SK-N-SH treated with all-trans-retinoic acid at 6 μM for 48 hours (cell line): ENCODE results near the gene TCEA3.

Source experiments
- ATAC-seq: fragments of 200-7000 bp; cut with Tn5 transposase; 3 replicates; pipeline ENCODE4 v1.9.1; 2020; ENCODE audit warnings: mild to moderate bottlenecking, moderate library complexity
- ARNTL ChIP-seq: fragments of 450-650 bp; formaldehyde crosslinking; IDR thresholded peaks from 2 replicates; pipeline ENCODE4 v1.5.0; 2020; ENCODE audit warnings: low read depth, mild to moderate bottlenecking, moderate library complexity, borderline replicate concordance
- BACH2 ChIP-seq: fragments of 250-450 bp; sonication (Bioruptor Pico); IDR thresholded peaks from 2 replicates; pipeline ENCODE4 v1.9.0; 2021; ENCODE audit warnings: mild to moderate bottlenecking, borderline replicate concordance
- ESRRG ChIP-seq: fragments of 250-450 bp; sonication (Bioruptor Pico); IDR thresholded peaks from 2 replicates; pipeline ENCODE4 v1.6.1; 2021; ENCODE audit warnings: mild to moderate bottlenecking
- GLIS3 ChIP-seq: fragments of 250-450 bp; sonication (Bioruptor Pico); IDR thresholded peaks from 2 replicates; pipeline ENCODE4 v1.5.0; 2020; ENCODE audit warnings: mild to moderate bottlenecking, moderate library complexity
- ISL1 ChIP-seq: fragments of 250-450 bp; sonication (Bioruptor Pico); IDR thresholded peaks from 2 replicates; pipeline ENCODE4 v2.1.2; 2022; ENCODE audit warnings: mild to moderate bottlenecking, moderate library complexity
- OSR1 ChIP-seq: fragments of 250-450 bp; sonication (Bioruptor Pico); IDR thresholded peaks from 2 replicates; pipeline ENCODE4 v1.8.0; 2022; ENCODE audit warnings: moderate library complexity, mild to moderate bottlenecking, inconsistent platforms
- PPARA ChIP-seq: fragments of 250-450 bp; sonication (Bioruptor Pico); IDR thresholded peaks from 2 replicates; pipeline ENCODE4 v1.5.0; 2020; ENCODE audit warnings: mild to moderate bottlenecking, borderline replicate concordance
- RARB ChIP-seq: fragments of 250-450 bp; sonication (Bioruptor Pico); IDR thresholded peaks from 2 replicates; pipeline ENCODE4 v1.8.0; 2021; ENCODE audit warnings: mild to moderate bottlenecking, moderate library complexity
- TCF4 ChIP-seq: fragments of 250-450 bp; sonication (Bioruptor Pico); IDR thresholded peaks from 2 replicates; pipeline ENCODE4 v1.8.0; 2021; ENCODE audit warnings: mild to moderate bottlenecking, moderate library complexity, borderline replicate concordance
- TOX ChIP-seq: fragments of 250-450 bp; sonication (Bioruptor Pico); IDR thresholded peaks from 2 replicates; pipeline ENCODE4 v1.8.0; 2021; ENCODE audit warnings: mild to moderate bottlenecking, moderate library complexity, borderline replicate concordance
- ZFP3 ChIP-seq: fragments of 250-450 bp; sonication (Bioruptor Pico); IDR thresholded peaks from 2 replicates; pipeline ENCODE4 v1.5.0; 2020; ENCODE audit warnings: mild to moderate bottlenecking, moderate library complexity
- ZFP30 ChIP-seq: fragments of 450-650 bp; formaldehyde crosslinking; IDR thresholded peaks from 2 replicates; pipeline ENCODE4 v1.5.0; 2022; ENCODE audit warnings: mild to moderate bottlenecking, moderate library complexity
- ZNF565 ChIP-seq: fragments of 450-650 bp; formaldehyde crosslinking; conservative IDR thresholded peaks from 2 replicates; pipeline ENCODE4 v1.5.0; 2020; ENCODE audit warnings: low read depth, mild to moderate bottlenecking, moderate library complexity
- ZNF70 ChIP-seq: fragments of 450-650 bp; formaldehyde crosslinking; IDR thresholded peaks from 2 replicates; pipeline ENCODE4 v1.5.0; 2020; ENCODE audit warnings: mild to moderate bottlenecking, moderate library complexity
- ZNF8 ChIP-seq: fragments of 450-650 bp; formaldehyde crosslinking; IDR thresholded peaks from 2 replicates; pipeline ENCODE4 v1.5.0; 2020; ENCODE audit warnings: mild to moderate bottlenecking, moderate library complexity
- TF ChIP-seq, protein P1 (sequence below): fragments of 250-450 bp; sonication (Bioruptor Pico); IDR thresholded peaks from 2 replicates; pipeline ENCODE4 v1.5.1; 2021; ENCODE audit warnings: mild to moderate bottlenecking, moderate library complexity
- TF ChIP-seq, protein P2 (sequence below): fragments of 250-450 bp; sonication (Bioruptor Pico); IDR thresholded peaks from 2 replicates; pipeline ENCODE4 v1.5.0; 2020; ENCODE audit warnings: mild to moderate bottlenecking, moderate library complexity
- TF ChIP-seq, protein P3 (sequence below): fragments of 250-450 bp; sonication (Bioruptor Pico); IDR thresholded peaks from 2 replicates; pipeline ENCODE4 v1.5.1; 2020; ENCODE audit warnings: low read depth, mild to moderate bottlenecking, moderate library complexity
- TF ChIP-seq, protein P4 (sequence below): fragments of 250-450 bp; sonication (Bioruptor Pico); IDR thresholded peaks from 2 replicates; pipeline ENCODE4 v1.8.0; 2020; ENCODE audit warnings: mild to moderate bottlenecking, moderate library complexity, borderline replicate concordance
- TF ChIP-seq, protein P5 (sequence below): fragments of 250-450 bp; sonication (Bioruptor Pico); IDR thresholded peaks from 2 replicates; pipeline ENCODE4 v1.8.0; 2021; ENCODE audit warnings: low read depth, mild to moderate bottlenecking, moderate library complexity, borderline replicate concordance

TCEA3 gene

DNA sequence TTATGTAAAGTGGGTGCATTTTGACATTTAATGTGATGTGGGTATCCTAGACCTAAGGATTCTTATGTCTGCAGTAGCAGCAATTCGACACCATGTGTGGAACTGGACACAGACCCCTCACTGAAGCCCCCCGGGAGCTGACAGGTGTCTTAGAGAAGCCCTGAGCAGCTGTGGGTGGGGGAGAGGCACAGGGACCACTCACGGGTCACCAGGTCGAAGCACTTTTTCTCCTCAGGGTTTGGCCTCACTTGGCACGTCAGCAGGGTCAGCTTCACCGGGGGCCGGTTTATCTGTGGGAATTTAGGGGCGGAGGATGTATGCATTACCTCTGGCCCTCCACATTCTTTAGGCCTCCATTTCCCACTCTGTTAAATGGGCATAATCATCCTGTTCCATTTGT, 14.0 kb upstream of the TCEA3 start (continued):
- TF ChIP-seq, protein P1, sequence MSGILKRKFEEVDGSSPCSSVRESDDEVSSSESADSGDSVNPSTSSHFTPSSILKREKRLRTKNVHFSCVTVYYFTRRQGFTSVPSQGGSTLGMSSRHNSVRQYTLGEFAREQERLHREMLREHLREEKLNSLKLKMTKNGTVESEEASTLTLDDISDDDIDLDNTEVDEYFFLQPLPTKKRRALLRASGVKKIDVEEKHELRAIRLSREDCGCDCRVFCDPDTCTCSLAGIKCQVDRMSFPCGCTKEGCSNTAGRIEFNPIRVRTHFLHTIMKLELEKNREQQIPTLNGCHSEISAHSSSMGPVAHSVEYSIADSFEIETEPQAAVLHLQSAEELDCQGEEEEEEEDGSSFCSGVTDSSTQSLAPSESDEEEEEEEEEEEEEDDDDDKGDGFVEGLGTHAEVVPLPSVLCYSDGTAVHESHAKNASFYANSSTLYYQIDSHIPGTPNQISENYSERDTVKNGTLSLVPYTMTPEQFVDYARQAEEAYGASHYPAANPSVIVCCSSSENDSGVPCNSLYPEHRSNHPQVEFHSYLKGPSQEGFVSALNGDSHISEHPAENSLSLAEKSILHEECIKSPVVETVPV (CRISPR knock-in tag) = no peak
- TF ChIP-seq BACH2 = no peak
- TF ChIP-seq ZNF70 (CRISPR knock-in tag) = no peak
- no peak for TF ChIP-seq ZFP3
- TF ChIP-seq, protein P2, sequence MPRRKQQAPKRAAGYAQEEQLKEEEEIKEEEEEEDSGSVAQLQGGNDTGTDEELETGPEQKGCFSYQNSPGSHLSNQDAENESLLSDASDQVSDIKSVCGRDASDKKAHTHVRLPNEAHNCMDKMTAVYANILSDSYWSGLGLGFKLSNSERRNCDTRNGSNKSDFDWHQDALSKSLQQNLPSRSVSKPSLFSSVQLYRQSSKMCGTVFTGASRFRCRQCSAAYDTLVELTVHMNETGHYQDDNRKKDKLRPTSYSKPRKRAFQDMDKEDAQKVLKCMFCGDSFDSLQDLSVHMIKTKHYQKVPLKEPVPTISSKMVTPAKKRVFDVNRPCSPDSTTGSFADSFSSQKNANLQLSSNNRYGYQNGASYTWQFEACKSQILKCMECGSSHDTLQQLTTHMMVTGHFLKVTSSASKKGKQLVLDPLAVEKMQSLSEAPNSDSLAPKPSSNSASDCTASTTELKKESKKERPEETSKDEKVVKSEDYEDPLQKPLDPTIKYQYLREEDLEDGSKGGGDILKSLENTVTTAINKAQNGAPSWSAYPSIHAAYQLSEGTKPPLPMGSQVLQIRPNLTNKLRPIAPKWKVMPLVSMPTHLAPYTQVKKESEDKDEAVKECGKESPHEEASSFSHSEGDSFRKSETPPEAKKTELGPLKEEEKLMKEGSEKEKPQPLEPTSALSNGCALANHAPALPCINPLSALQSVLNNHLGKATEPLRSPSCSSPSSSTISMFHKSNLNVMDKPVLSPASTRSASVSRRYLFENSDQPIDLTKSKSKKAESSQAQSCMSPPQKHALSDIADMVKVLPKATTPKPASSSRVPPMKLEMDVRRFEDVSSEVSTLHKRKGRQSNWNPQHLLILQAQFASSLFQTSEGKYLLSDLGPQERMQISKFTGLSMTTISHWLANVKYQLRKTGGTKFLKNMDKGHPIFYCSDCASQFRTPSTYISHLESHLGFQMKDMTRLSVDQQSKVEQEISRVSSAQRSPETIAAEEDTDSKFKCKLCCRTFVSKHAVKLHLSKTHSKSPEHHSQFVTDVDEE (CRISPR knock-in tag) = no peak
- TF ChIP-seq OSR1 (CRISPR knock-in tag) = no peak

DNA sequence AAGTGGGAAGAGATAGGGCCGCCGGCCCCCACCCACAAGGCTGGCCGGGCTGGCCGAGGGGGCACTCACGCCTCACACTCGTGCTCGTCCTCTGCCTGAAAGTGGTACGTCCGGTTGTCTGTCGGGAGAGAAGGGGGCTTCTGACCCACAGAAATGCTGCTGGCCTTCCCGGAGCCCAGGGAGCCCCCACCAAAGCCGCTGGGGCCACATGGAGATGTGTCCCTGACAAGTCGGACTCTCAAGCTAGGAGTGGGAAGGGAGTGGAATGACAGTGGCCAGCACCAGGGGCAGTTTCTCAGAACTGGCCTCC, 12.8 kb upstream of the TCEA3 start:
- TF ChIP-seq, protein P1 (CRISPR knock-in tag) = no peak
- TF ChIP-seq ZNF565 (CRISPR knock-in tag) (no peak), ARNTL (CRISPR knock-in tag) (no peak), OSR1 (CRISPR knock-in tag) (no peak), ESRRG (CRISPR knock-in tag) (no peak), GLIS3 (CRISPR knock-in tag) (no peak), ZFP30 (no peak), ZFP3 (no peak), TCF4 (CRISPR knock-in tag) (no peak), TOX (CRISPR knock-in tag) (no peak), ZNF8 (CRISPR knock-in tag) (no peak), RARB (CRISPR knock-in tag) (no peak), BACH2 (no peak), ZNF70 (CRISPR knock-in tag) (no peak), PPARA (CRISPR knock-in tag) (no peak), ISL1 (CRISPR knock-in tag) (no peak)
- TF ChIP-seq, protein P2 (CRISPR knock-in tag) = no peak
- TF ChIP-seq, protein P3, sequence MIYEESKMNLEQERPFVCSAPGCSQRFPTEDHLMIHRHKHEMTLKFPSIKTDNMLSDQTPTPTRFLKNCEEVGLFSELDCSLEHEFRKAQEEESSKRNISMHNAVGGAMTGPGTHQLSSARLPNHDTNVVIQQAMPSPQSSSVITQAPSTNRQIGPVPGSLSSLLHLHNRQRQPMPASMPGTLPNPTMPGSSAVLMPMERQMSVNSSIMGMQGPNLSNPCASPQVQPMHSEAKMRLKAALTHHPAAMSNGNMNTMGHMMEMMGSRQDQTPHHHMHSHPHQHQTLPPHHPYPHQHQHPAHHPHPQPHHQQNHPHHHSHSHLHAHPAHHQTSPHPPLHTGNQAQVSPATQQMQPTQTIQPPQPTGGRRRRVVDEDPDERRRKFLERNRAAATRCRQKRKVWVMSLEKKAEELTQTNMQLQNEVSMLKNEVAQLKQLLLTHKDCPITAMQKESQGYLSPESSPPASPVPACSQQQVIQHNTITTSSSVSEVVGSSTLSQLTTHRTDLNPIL (CRISPR knock-in tag) = no peak
- TF ChIP-seq, protein P4, sequence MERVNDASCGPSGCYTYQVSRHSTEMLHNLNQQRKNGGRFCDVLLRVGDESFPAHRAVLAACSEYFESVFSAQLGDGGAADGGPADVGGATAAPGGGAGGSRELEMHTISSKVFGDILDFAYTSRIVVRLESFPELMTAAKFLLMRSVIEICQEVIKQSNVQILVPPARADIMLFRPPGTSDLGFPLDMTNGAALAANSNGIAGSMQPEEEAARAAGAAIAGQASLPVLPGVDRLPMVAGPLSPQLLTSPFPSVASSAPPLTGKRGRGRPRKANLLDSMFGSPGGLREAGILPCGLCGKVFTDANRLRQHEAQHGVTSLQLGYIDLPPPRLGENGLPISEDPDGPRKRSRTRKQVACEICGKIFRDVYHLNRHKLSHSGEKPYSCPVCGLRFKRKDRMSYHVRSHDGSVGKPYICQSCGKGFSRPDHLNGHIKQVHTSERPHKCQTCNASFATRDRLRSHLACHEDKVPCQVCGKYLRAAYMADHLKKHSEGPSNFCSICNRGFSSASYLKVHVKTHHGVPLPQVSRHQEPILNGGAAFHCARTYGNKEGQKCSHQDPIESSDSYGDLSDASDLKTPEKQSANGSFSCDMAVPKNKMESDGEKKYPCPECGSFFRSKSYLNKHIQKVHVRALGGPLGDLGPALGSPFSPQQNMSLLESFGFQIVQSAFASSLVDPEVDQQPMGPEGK = no peak
- TF ChIP-seq, protein P5, sequence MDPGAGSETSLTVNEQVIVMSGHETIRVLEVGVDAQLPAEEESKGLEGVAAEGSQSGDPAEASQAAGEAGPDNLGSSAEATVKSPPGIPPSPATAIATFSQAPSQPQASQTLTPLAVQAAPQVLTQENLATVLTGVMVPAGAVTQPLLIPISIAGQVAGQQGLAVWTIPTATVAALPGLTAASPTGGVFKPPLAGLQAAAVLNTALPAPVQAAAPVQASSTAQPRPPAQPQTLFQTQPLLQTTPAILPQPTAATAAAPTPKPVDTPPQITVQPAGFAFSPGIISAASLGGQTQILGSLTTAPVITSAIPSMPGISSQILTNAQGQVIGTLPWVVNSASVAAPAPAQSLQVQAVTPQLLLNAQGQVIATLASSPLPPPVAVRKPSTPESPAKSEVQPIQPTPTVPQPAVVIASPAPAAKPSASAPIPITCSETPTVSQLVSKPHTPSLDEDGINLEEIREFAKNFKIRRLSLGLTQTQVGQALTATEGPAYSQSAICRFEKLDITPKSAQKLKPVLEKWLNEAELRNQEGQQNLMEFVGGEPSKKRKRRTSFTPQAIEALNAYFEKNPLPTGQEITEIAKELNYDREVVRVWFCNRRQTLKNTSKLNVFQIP (CRISPR knock-in tag) = no peak

More for the DNA sequence above, 12.8 kb upstream of the TCEA3 start:
- no peak for ATAC-seq
